GM04504 (cell line): Measurements from ENCODE around the gene LRRC70.
"Not testable (repeated sequence)": the region's sequence is repeated elsewhere in the genome, so short reads cannot be mapped to it uniquely, and the experiment has no call there.

Experiments
- DNase-seq: peaks from one replicate; pipeline ENCODE4 v3.0.0-alpha.2; 2012; ENCODE audit warnings: low read depth

The LRRC70 gene

GRCh38 chr5:62606878-62607277, 28.3 kb downstream of the LRRC70 start:
- DNase-seq = no peak

GRCh38 chr5:62607615-62608014, 29.0 kb downstream of the LRRC70 start:
- DNase-seq = no peak

GRCh38 chr5:62608529-62609511, 30.2 kb downstream of the LRRC70 start:
- no peak for DNase-seq

- DNase-seq = no peak
Observed at GRCh38 chr5:62614355-62614754, 35.7 kb downstream of the LRRC70 start.

GRCh38 chr5:62616615-62617277, 38.1 kb downstream of the LRRC70 start:
- no peak for DNase-seq

GRCh38 chr5:62617943-62618342, 39.3 kb downstream of the LRRC70 start:
- no peak for DNase-seq

- DNase-seq = no peak
Observed at GRCh38 chr5:62620761-62621160, 42.1 kb downstream of the LRRC70 start.

- no peak for DNase-seq
Observed at GRCh38 chr5:62621280-62621679, 42.7 kb downstream of the LRRC70 start.

GRCh38 chr5:62623271-62623670, 44.7 kb downstream of the LRRC70 start:
- DNase-seq = no peak

GRCh38 chr5:62624436-62624835, 45.8 kb downstream of the LRRC70 start:
- DNase-seq = not testable (repeated sequence)

- DNase-seq = no peak
Observed at GRCh38 chr5:62626534-62626933, 47.9 kb downstream of the LRRC70 start.

GRCh38 chr5:62627121-62627520, 48.5 kb downstream of the LRRC70 start:
- DNase-seq = no peak

- DNase-seq = no peak
Observed at GRCh38 chr5:62627901-62628300, 49.3 kb downstream of the LRRC70 start.
